HEK293 (cell line): ENCODE measurements around the gene OR51G1.

ENCODE experiments used
- CTCF ChIA-PET: fragments of 350-600 bp; formaldehyde crosslinking; extraction: SDS; loops from one replicate; lab custom pipeline; 2021; ENCODE audit warnings: antibody characterized with exemption; lab: Yijun Ruan, JAX
- POLR2A ChIA-PET: fragments of 300-600 bp; formaldehyde crosslinking; extraction: SDS; loops from one replicate; lab custom pipeline; 2020; ENCODE audit warnings: antibody characterized with exemption, inconsistent platforms; lab: Yijun Ruan, JAX
- H3K27ac ChIP-seq: fragments of 200-500 bp; sonication (Bioruptor generic); 2 replicates; pipeline ENCODE4 v1.5.1; 2014; ENCODE audit warnings: low read depth, low read length, control low read depth, inconsistent platforms; ENCODE audit errors: extremely low read depth
- H3K36me3 ChIP-seq, 2 experiments: fragments of 200-500 bp in 1 of 2; sonication (Bioruptor generic) in 1 of 2; 1 replicate in 1 of 2; 2 replicates in 1 of 2; pipeline ENCODE4 v1.5.1; 2014 to 2017; ENCODE audit warnings: inconsistent platforms in 2 of 2, low read length in 2 of 2; ENCODE audit not compliant: control insufficient read depth in 2 of 2, insufficient read depth in 1 of 2
- H3K4me1 ChIP-seq: fragments of 200-500 bp; sonication (Bioruptor generic); 2 replicates; pipeline ENCODE4 v1.5.1; 2014; ENCODE audit warnings: mild to moderate bottlenecking, low read length, inconsistent platforms; ENCODE audit not compliant: control insufficient read depth, insufficient read depth
- H3K4me3 ChIP-seq: 2 replicates; pipeline ENCODE4 v1.5.1; 2011; ENCODE audit warnings: low read depth, mild to moderate bottlenecking, control low read depth, low read length, moderate library complexity
- H3K9me3 ChIP-seq: fragments of 200-500 bp; sonication (Bioruptor generic); 2 replicates; pipeline ENCODE4 v1.5.1; 2014; ENCODE audit warnings: low read depth, low read length, inconsistent platforms; ENCODE audit not compliant: control insufficient read depth, insufficient read depth
- BCL11A ChIP-seq: fragments of 450-650 bp; formaldehyde crosslinking; IDR thresholded peaks from 2 replicates; pipeline ENCODE4 v1.5.1; 2016; ENCODE audit warnings: low read depth, missing biosample characterization, missing genetic modification characterization
- GFI1B ChIP-seq: fragments of 450-650 bp; formaldehyde crosslinking; IDR thresholded peaks from 2 replicates; pipeline ENCODE4 v1.5.1; 2016; ENCODE audit warnings: missing biosample characterization, missing genetic modification characterization
- KLF7 ChIP-seq: fragments of 450-650 bp; formaldehyde crosslinking; IDR thresholded peaks from 2 replicates; pipeline ENCODE4 v1.5.1; 2016; ENCODE audit warnings: missing biosample characterization, missing genetic modification characterization, borderline replicate concordance
- SALL2 ChIP-seq: fragments of 450-650 bp; formaldehyde crosslinking; IDR thresholded peaks from 2 replicates; pipeline ENCODE4 v1.5.0; 2017; ENCODE audit warnings: missing biosample characterization, mild to moderate bottlenecking, missing genetic modification characterization, borderline replicate concordance
- TSHZ1 ChIP-seq: fragments of 450-650 bp; formaldehyde crosslinking; IDR thresholded peaks from 2 replicates; pipeline ENCODE4 v1.5.1; 2016; ENCODE audit warnings: missing biosample characterization, missing genetic modification characterization, borderline replicate concordance
- ZFP3 ChIP-seq: fragments of 450-650 bp; formaldehyde crosslinking; IDR thresholded peaks from 2 replicates; pipeline ENCODE4 v1.5.1; 2016; ENCODE audit warnings: low read depth, missing biosample characterization, missing genetic modification characterization
- ZNF112 ChIP-seq: fragments of 450-650 bp; formaldehyde crosslinking; IDR thresholded peaks from 2 replicates; pipeline ENCODE4 v1.5.0; 2017; ENCODE audit warnings: missing biosample characterization, missing genetic modification characterization
- ZNF121 ChIP-seq: fragments of 450-650 bp; formaldehyde crosslinking; IDR thresholded peaks from 2 replicates; pipeline ENCODE4 v1.5.1; 2016; ENCODE audit warnings: missing biosample characterization, missing genetic modification characterization
- ZNF148 ChIP-seq: fragments of 450-650 bp; formaldehyde crosslinking; IDR thresholded peaks from 2 replicates; pipeline ENCODE4 v1.5.0; 2017; ENCODE audit warnings: missing biosample characterization, missing genetic modification characterization, borderline replicate concordance
- ZNF157 ChIP-seq: fragments of 450-650 bp; formaldehyde crosslinking; IDR thresholded peaks from 2 replicates; pipeline ENCODE4 v1.5.1; 2016; ENCODE audit warnings: missing biosample characterization, missing genetic modification characterization
- ZNF211 ChIP-seq: fragments of 450-650 bp; formaldehyde crosslinking; IDR thresholded peaks from 2 replicates; pipeline ENCODE4 v1.5.1; 2016; ENCODE audit warnings: low read depth, missing biosample characterization, missing genetic modification characterization
- ZNF280D ChIP-seq: fragments of 450-650 bp; formaldehyde crosslinking; IDR thresholded peaks from 2 replicates; pipeline ENCODE4 v1.5.1; 2016; ENCODE audit warnings: missing biosample characterization, missing genetic modification characterization
- ZNF416 ChIP-seq: fragments of 450-650 bp; formaldehyde crosslinking; IDR thresholded peaks from 2 replicates; pipeline ENCODE4 v1.5.1; 2016; ENCODE audit warnings: missing biosample characterization, missing genetic modification characterization
- ZNF510 ChIP-seq: fragments of 450-650 bp; formaldehyde crosslinking; IDR thresholded peaks from 2 replicates; pipeline ENCODE4 v1.5.1; 2018; ENCODE audit warnings: mild to moderate bottlenecking, missing genetic modification characterization, missing biosample characterization; ENCODE audit not compliant: insufficient replicate concordance
- ZNF530 ChIP-seq: fragments of 450-650 bp; formaldehyde crosslinking; IDR thresholded peaks from 2 replicates; pipeline ENCODE4 v1.5.1; 2016; ENCODE audit warnings: low read depth, missing biosample characterization, missing genetic modification characterization
- ZNF549 ChIP-seq: fragments of 450-650 bp; IDR thresholded peaks from 2 replicates; pipeline ENCODE4 v1.5.1; 2018; ENCODE audit warnings: missing biosample characterization, missing genetic modification characterization, mild to moderate bottlenecking, inconsistent platforms, moderate library complexity
- ZNF623 ChIP-seq: fragments of 450-650 bp; formaldehyde crosslinking; IDR thresholded peaks from 2 replicates; pipeline ENCODE4 v1.5.1; 2016; ENCODE audit warnings: missing biosample characterization, missing genetic modification characterization
- ZNF677 ChIP-seq: fragments of 450-650 bp; IDR thresholded peaks from 2 replicates; pipeline ENCODE4 v1.5.0; 2018; ENCODE audit warnings: missing biosample characterization, mild to moderate bottlenecking, missing genetic modification characterization, moderate library complexity
- ZNF701 ChIP-seq: fragments of 450-650 bp; formaldehyde crosslinking; IDR thresholded peaks from 2 replicates; pipeline ENCODE4 v1.5.1; 2016; ENCODE audit warnings: missing biosample characterization, missing genetic modification characterization
- ZNF747 ChIP-seq: fragments of 450-650 bp; formaldehyde crosslinking; IDR thresholded peaks from 2 replicates; pipeline ENCODE4 v1.5.1; 2016; ENCODE audit warnings: missing biosample characterization, missing genetic modification characterization
- ZNF837 ChIP-seq: fragments of 450-650 bp; formaldehyde crosslinking; IDR thresholded peaks from 2 replicates; pipeline ENCODE4 v1.5.1; 2016; ENCODE audit warnings: missing biosample characterization, missing genetic modification characterization
- ZSCAN4 ChIP-seq: fragments of 450-650 bp; formaldehyde crosslinking; IDR thresholded peaks from 2 replicates; pipeline ENCODE4 v1.5.1; 2017; ENCODE audit warnings: missing biosample characterization, missing genetic modification characterization

The OR51G1 gene

GRCh38 chr11:4919250-4919649 is 4.9 kb downstream of the OR51G1 start, which contains the start of gene OR51G2 (continued):
- TF ChIP-seq ZSCAN4 (tag by site-specific recombination) (no peak), ZNF121 (tag by site-specific recombination) (no peak), ZNF280D (tag by site-specific recombination) (no peak), ZNF510 (tag by site-specific recombination) (no peak), TSHZ1 (no peak), ZNF549 (no peak), ZNF837 (tag by site-specific recombination) (no peak)
- TF ChIP-seq, all 188 proteins: peak for 0

GRCh38 chr11:4916581-4916980 is 7.6 kb downstream of the OR51G1 start:
- Histone ChIP-seq H3K9me3 (no peaks in the 10 kb centered on the region), H3K36me3 (no peaks in the 10 kb centered on the region), H3K27ac (no peak overlapping the region), H3K4me1 (no peaks in the 10 kb centered on the region), H3K4me3 (no peak overlapping the region)
- POLR2A ChIA-PET: no interaction called here
- no peak for TF ChIP-seq ZNF701 (tag by site-specific recombination)
- TF ChIP-seq ZNF211 (tag by site-specific recombination): no peak
- no peak for TF ChIP-seq BCL11A (tag by site-specific recombination)
- TF ChIP-seq ZNF112 (tag by site-specific recombination): no peak
- TF ChIP-seq ZNF747: no peak
- CTCF ChIA-PET: no interaction called here

- H3K27ac ChIP-seq: no peak within 1 kb of the TSS
- H3K9me3 ChIP-seq: no peaks in the 10 kb centered on the region
- H3K4me1 ChIP-seq: no peaks in the 10 kb centered on the region
- ChIA-PET POLR2A (no interaction called here), CTCF (no interaction called here)
- no peak within 1 kb of the TSS for H3K4me3 ChIP-seq
- no peaks in the 10 kb centered on the region for H3K36me3 ChIP-seq
- no peak for TF ChIP-seq KLF7
- TF ChIP-seq ZFP3 (tag by site-specific recombination): no peak
- TF ChIP-seq ZNF148: no peak
- TF ChIP-seq ZNF157 (tag by site-specific recombination): no peak
- TF ChIP-seq ZNF121 (tag by site-specific recombination): no peak
- TF ChIP-seq ZNF623 (tag by site-specific recombination): no peak
- TF ChIP-seq ZNF416: no peak
- no peak for TF ChIP-seq SALL2 (tag by site-specific recombination)
- no peak for TF ChIP-seq ZNF677 (tag by site-specific recombination)
- no peak for TF ChIP-seq GFI1B
- TF ChIP-seq ZNF530 (tag by site-specific recombination): no peak
Measured at GRCh38 chr11:4903484-4903883, 20.7 kb downstream of the OR51G1 start, which contains the start of gene OR51A7. OR51A7 (plus strand) TSS chr11:4903783; CDS start chr11:4907370, 3,587 bp downstream.
